SK-N-SH (cell line): ENCODE measurements around the gene SEMA4F. TPM values are rescaled to one million over a fixed set of nuclear protein-coding genes. Genes with fewer than 3 reads are reported as not detected.
A peak's percentile ranks its signal among the peaks of the same experiment; 100 is the strongest.

ENCODE experiments used
- CTCF ChIA-PET: fragments of 300-600, 350-600 bp; formaldehyde crosslinking; extraction: SDS; loops from one replicate; lab custom pipeline; 2021; lab: Yijun Ruan, JAX
- POLR2A ChIA-PET: fragments of 350-600 bp; sonication (Branson Sonifier 250); formaldehyde crosslinking; extraction: SDS; loops from one replicate; lab custom pipeline; 2020; ENCODE audit warnings: antibody characterized with exemption, inconsistent platforms; lab: Yijun Ruan, JAX
- DNase-seq: peaks from one replicate; pipeline ENCODE4 v3.0.0; 2012
- H2AFZ ChIP-seq: fragments of 200-600 bp; sonication (generic); 2 replicates; pipeline ENCODE4 v1.8.1; 2016; ENCODE audit warnings: antibody characterized with exemption, mild to moderate bottlenecking, low read depth
- H3F3A ChIP-seq: fragments of 200-600 bp; sonication (generic); replicated peaks from 2 replicates; pipeline ENCODE3; 2016; ENCODE audit warnings: antibody characterized with exemption, mild to moderate bottlenecking; ENCODE audit not compliant: insufficient read depth
- H3K27ac ChIP-seq, 2 experiments: fragments of 200-500 bp in 1 of 2; fragments of 200-600 bp in 1 of 2; sonication (Bioruptor generic) in 1 of 2; sonication (generic), shearing (Covaris generic) in 1 of 2; 2 replicates each; pipeline versions ENCODE4 v1.5.1 to v1.6.1; 2014 to 2016; ENCODE audit warnings: low read depth in 2 of 2, inconsistent platforms in 1 of 2, low read length in 1 of 2, mild to moderate bottlenecking in 1 of 2, mixed read lengths in 1 of 2
- H3K27me3 ChIP-seq: fragments of 200-600 bp; sonication (generic), shearing (Covaris generic); 2 replicates; pipeline ENCODE4 v1.6.1; 2016; ENCODE audit warnings: mixed run types; ENCODE audit not compliant: insufficient read depth
- H3K36me3 ChIP-seq, 2 experiments: fragments of 200-500 bp in 1 of 2; fragments of 200-600 bp in 1 of 2; sonication (Bioruptor generic) in 1 of 2; sonication (generic) in 1 of 2; replicated peaks in 1 of 2; 2 replicates each; pipeline versions ENCODE3 to v1.5.1; 2014 to 2016; ENCODE audit warnings: low read length in 1 of 2, mild to moderate bottlenecking in 1 of 2; ENCODE audit not compliant: insufficient read depth in 2 of 2, control insufficient read depth in 1 of 2
- H3K4me1 ChIP-seq, 2 experiments: fragments of 200-500 bp in 1 of 2; fragments of 200-600 bp in 1 of 2; sonication (Bioruptor generic) in 1 of 2; sonication (generic), shearing (Covaris generic) in 1 of 2; 2 replicates each; pipeline versions ENCODE4 v1.5.1 to v1.6.1; 2014 to 2016; ENCODE audit warnings: low read depth in 1 of 2, low read length in 1 of 2, mixed run types in 1 of 2; ENCODE audit not compliant: insufficient read depth in 2 of 2, control insufficient read depth in 1 of 2
- H3K4me2 ChIP-seq: fragments of 200-600 bp; sonication (generic), shearing (Covaris generic); 2 replicates; pipeline ENCODE4 v1.6.1; 2017; ENCODE audit warnings: mixed run types
- H3K4me3 ChIP-seq, 2 experiments: fragments of 200-500 bp in 1 of 2; fragments of 200-600 bp in 1 of 2; sonication (Bioruptor generic) in 1 of 2; sonication (generic), shearing (Covaris generic) in 1 of 2; 2 replicates each; pipeline versions ENCODE4 v1.5.1 to v1.8.1; 2014 to 2016; ENCODE audit warnings: low read depth in 2 of 2, inconsistent platforms in 1 of 2, low read length in 1 of 2, mild to moderate bottlenecking in 1 of 2, mixed read lengths in 1 of 2, moderate library complexity in 1 of 2
- H3K79me2 ChIP-seq: fragments of 200-600 bp; sonication (generic); 2 replicates; pipeline ENCODE4 v1.8.1; 2017; ENCODE audit warnings: mild to moderate bottlenecking; ENCODE audit not compliant: insufficient read depth
- H3K9ac ChIP-seq: fragments of 200-600 bp; sonication (generic); 2 replicates; pipeline ENCODE4 v1.6.1; 2017; ENCODE audit warnings: mixed run types
- H3K9me2 ChIP-seq: fragments of 200-600 bp; sonication (generic); 2 replicates; pipeline ENCODE4 v1.6.1; 2017; ENCODE audit warnings: mixed run types
- H3K9me3 ChIP-seq: fragments of 200-600 bp; sonication (generic); 2 replicates; pipeline ENCODE4 v1.6.1; 2017; ENCODE audit warnings: mixed run types, mild to moderate bottlenecking, moderate library complexity
- H4K20me1 ChIP-seq: fragments of 200-600 bp; sonication (generic); 2 replicates; pipeline ENCODE4 v1.6.1; 2017; ENCODE audit warnings: mild to moderate bottlenecking, mixed run types; ENCODE audit not compliant: insufficient read depth
- FOXM1 ChIP-seq: IDR thresholded peaks from 2 replicates; pipeline ENCODE4 v1.4.0; 2012; ENCODE audit warnings: low read depth, mild to moderate bottlenecking
- GABPA ChIP-seq: IDR thresholded peaks from 2 replicates; pipeline ENCODE4 v1.4.0; 2012; ENCODE audit warnings: low read depth, mild to moderate bottlenecking
- JUND ChIP-seq: IDR thresholded peaks from 2 replicates; pipeline ENCODE4 v1.4.0; 2012
- MEF2A ChIP-seq: IDR thresholded peaks from 2 replicates; pipeline ENCODE4 v1.4.0; 2012; ENCODE audit warnings: low read depth, borderline replicate concordance
- MXI1 ChIP-seq: IDR thresholded peaks from 2 replicates; pipeline ENCODE4 v1.6.1; 2012; ENCODE audit warnings: mild to moderate bottlenecking, low read depth, low read length, improper control_type of control experiment
- NFIC ChIP-seq: IDR thresholded peaks from 2 replicates; pipeline ENCODE4 v1.4.0; 2012; ENCODE audit warnings: borderline replicate concordance
- NRF1 ChIP-seq: IDR thresholded peaks from 2 replicates; pipeline ENCODE4 v1.6.1; 2012; ENCODE audit warnings: low read depth, mild to moderate bottlenecking, low read length
- RFX5 ChIP-seq: IDR thresholded peaks from 2 replicates; pipeline ENCODE4 v1.6.1; 2012; ENCODE audit warnings: mild to moderate bottlenecking, improper control_type of control experiment, low read length
- SIN3A ChIP-seq: IDR thresholded peaks from 2 replicates; pipeline ENCODE4 v1.6.1; 2012; ENCODE audit warnings: low read depth, mild to moderate bottlenecking, low read length, moderate library complexity, borderline replicate concordance
- SMC3 ChIP-seq: IDR thresholded peaks from 2 replicates; pipeline ENCODE4 v1.6.1; 2012; ENCODE audit warnings: low read depth, low read length, improper control_type of control experiment
- TCF12 ChIP-seq: IDR thresholded peaks from 2 replicates; pipeline ENCODE4 v1.4.0; 2012
- WGBS: methylation state at CpG from one replicate; pipeline ENCODE4 v1.1.6; 2017; ENCODE audit warnings: low lambda C conversion rate; 5-methylcytosine and 5-hydroxymethylcytosine counted together
- polyA plus RNA-seq, 3 experiments: library from polyadenylated mRNA; depleted of rRNA; stranded (reverse); fragments of >200 nt; gene quantifications; 2 replicates each; pipeline ENCODE4 v1.2.3, GENCODE V29; 2012
- TF ChIP-seq, protein P1 (sequence below): IDR thresholded peaks from 2 replicates; pipeline ENCODE4; 2012
- TF ChIP-seq, protein P2 (sequence below): IDR thresholded peaks from 2 replicates; pipeline ENCODE4 v1.4.0; 2012; ENCODE audit warnings: low read depth
- TF ChIP-seq, protein P3 (sequence below): fragments of 200-600 bp; sonication (generic); IDR thresholded peaks from 2 replicates; pipeline ENCODE4 v1.6.1; 2017; ENCODE audit warnings: antibody characterized with exemption, mild to moderate bottlenecking, moderate library complexity
- TF ChIP-seq, protein P4 (sequence below): fragments of 150-350 bp; IDR thresholded peaks from 2 replicates; pipeline ENCODE4 v1.6.1; 2017; ENCODE audit warnings: antibody characterized with exemption, low read length, low read depth, borderline replicate concordance

Gene SEMA4F
- polyA plus RNA-seq, 1 of the 3 experiments (the other 2 are of a cell fraction), result 17.3 TPM

DNA sequence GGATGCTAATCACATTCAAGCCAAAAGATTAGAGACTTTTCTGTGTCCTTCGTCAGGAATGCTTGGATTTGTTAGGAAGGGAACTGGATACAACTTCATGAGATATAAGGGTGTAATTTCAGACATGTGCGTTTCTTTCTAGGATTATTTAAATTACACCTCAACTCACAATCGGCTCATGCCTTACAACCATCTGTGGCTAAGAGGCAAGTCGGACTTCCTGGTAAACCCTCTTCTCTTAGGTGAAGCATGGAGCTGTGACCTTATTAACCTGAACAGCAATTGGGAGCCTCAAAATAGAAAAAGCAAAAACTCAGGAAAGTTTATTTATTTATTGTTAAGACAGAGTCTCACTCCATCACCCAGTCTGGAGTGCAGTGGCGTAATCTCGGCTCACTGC, 61.8 kb downstream of the SEMA4F start:
- no peak for TF ChIP-seq MEF2A
- TF ChIP-seq MXI1, result no peak
- H3K9me3 ChIP-seq, result no peaks in the 10 kb centered on the region
- peak overlapping the region; percentile 84 for H3K4me2 ChIP-seq
- H3K27ac ChIP-seq, result no peak overlapping the region; a peak in 1 of 4 replicates
- WGBS, result 85% methylated on average over 6 of the region's 6 CpGs
- H3K4me3 ChIP-seq, result peak overlapping the region; percentile 63 to 64; a peak in 3 of 4 replicates
- no peak for DNase-seq
- no peak overlapping the region for H3K9ac ChIP-seq
- H4K20me1 ChIP-seq, result no peaks in the 10 kb centered on the region
- no peaks in the 10 kb centered on the region for H3F3A ChIP-seq
- ChIA-PET CTCF (interaction anchor here (0.6 to 6.5 kb wide), 26 partner anchors 11 to 242 kb away, joined by 3 to 93 read pairs (median 8); partner anchors contain the start of gene HK2), POLR2A (interaction anchor here (0.8 kb wide), 1 partner anchor 101 kb away, joined by 3 read pairs; no protein-coding TSS in a partner anchor)
- H3K27me3 ChIP-seq, result no peaks in the 10 kb centered on the region
- no peaks in the 10 kb centered on the region for H3K79me2 ChIP-seq
- peaks cover 0 to 4% of the 10 kb centered on the region in 2 experiments; a peak in 2 of 4 replicates for H3K4me1 ChIP-seq
- peak overlapping the region; percentile 86 for H2AFZ ChIP-seq
- H3K36me3 ChIP-seq, result no peaks in the 10 kb centered on the region
- no peaks in the 10 kb centered on the region for H3K9me2 ChIP-seq

DNA sequence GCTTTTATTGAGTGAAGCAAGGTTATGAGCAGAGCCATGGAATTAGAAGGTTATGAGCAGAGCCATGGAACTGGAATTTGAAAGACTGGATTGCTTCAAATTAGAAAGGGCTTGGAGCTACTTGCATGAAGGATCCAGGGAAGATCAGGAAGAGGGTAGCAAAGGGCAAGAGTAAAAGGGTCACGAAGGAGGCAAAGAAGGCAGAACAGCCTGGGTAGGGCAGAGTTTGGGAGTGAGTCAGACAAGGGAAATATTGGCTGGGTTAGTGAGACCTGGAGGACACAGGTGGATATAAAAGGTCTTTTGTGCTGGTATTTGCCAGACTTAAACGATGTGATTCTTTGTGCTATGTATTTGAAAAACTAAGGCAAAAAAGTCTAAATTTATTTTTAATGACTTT, 65.0 kb downstream of the SEMA4F start:
- H3K27ac ChIP-seq, result no peak overlapping the region
- no peaks in the 10 kb centered on the region for H3K79me2 ChIP-seq
- H3K4me3 ChIP-seq, result no peak overlapping the region
- H2AFZ ChIP-seq, result no peak overlapping the region
- TF ChIP-seq, protein P1, sequence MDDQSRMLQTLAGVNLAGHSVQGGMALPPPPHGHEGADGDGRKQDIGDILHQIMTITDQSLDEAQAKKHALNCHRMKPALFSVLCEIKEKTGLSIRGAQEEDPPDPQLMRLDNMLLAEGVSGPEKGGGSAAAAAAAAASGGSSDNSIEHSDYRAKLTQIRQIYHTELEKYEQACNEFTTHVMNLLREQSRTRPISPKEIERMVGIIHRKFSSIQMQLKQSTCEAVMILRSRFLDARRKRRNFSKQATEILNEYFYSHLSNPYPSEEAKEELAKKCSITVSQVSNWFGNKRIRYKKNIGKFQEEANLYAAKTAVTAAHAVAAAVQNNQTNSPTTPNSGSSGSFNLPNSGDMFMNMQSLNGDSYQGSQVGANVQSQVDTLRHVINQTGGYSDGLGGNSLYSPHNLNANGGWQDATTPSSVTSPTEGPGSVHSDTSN, result no peak
- no peak for TF ChIP-seq NFIC
- no peak for TF ChIP-seq JUND
- TF ChIP-seq SIN3A, result no peak
- no peak for TF ChIP-seq NRF1
- TF ChIP-seq FOXM1, result no peak
- no peak for TF ChIP-seq TCF12
- TF ChIP-seq GABPA, result no peak
- TF ChIP-seq, protein P2, sequence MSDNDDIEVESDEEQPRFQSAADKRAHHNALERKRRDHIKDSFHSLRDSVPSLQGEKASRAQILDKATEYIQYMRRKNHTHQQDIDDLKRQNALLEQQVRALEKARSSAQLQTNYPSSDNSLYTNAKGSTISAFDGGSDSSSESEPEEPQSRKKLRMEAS, result no peak
- TF ChIP-seq, protein P3, sequence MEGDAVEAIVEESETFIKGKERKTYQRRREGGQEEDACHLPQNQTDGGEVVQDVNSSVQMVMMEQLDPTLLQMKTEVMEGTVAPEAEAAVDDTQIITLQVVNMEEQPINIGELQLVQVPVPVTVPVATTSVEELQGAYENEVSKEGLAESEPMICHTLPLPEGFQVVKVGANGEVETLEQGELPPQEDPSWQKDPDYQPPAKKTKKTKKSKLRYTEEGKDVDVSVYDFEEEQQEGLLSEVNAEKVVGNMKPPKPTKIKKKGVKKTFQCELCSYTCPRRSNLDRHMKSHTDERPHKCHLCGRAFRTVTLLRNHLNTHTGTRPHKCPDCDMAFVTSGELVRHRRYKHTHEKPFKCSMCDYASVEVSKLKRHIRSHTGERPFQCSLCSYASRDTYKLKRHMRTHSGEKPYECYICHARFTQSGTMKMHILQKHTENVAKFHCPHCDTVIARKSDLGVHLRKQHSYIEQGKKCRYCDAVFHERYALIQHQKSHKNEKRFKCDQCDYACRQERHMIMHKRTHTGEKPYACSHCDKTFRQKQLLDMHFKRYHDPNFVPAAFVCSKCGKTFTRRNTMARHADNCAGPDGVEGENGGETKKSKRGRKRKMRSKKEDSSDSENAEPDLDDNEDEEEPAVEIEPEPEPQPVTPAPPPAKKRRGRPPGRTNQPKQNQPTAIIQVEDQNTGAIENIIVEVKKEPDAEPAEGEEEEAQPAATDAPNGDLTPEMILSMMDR, result no peak
- no peak for TF ChIP-seq RFX5
- no peak for TF ChIP-seq SMC3
- TF ChIP-seq, protein P4, sequence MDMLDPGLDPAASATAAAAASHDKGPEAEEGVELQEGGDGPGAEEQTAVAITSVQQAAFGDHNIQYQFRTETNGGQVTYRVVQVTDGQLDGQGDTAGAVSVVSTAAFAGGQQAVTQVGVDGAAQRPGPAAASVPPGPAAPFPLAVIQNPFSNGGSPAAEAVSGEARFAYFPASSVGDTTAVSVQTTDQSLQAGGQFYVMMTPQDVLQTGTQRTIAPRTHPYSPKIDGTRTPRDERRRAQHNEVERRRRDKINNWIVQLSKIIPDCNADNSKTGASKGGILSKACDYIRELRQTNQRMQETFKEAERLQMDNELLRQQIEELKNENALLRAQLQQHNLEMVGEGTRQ, result no peak
- no peak for TF ChIP-seq MEF2A
- TF ChIP-seq, all 33 proteins: peak for 0
- Histone ChIP-seq H4K20me1 (no peaks in the 10 kb centered on the region), H3K4me2 (no peak overlapping the region), H3K36me3 (no peaks in the 10 kb centered on the region), H3K9me2 (no peaks in the 10 kb centered on the region), H3K9me3 (no peaks in the 10 kb centered on the region), H3K27me3 (no peaks in the 10 kb centered on the region; the same call in 1 of the 2 replicates), H3K4me1 (peaks cover 0 to 4% of the 10 kb centered on the region in 2 experiments; a peak in 2 of 4 replicates), H3K9ac (no peak overlapping the region), H3F3A (no peaks in the 10 kb centered on the region)
- no peak for DNase-seq
- ChIA-PET POLR2A (no interaction called here), CTCF (interaction anchor here (2.9 kb wide), 1 partner anchor 13 kb away, joined by 7 read pairs; no protein-coding TSS in a partner anchor)
- WGBS, result 42% methylated on average over 2 of the region's 2 CpGs
